Panc1 (cell line): ENCODE measurements around the gene POLG.

ENCODE experiments used
- CTCF ChIP-seq: fragments of 450-650 bp; IDR thresholded peaks from 2 replicates; pipeline ENCODE4 v1.5.1; 2017; ENCODE audit warnings: mild to moderate bottlenecking
- POLR2AphosphoS5 ChIP-seq: IDR thresholded peaks from 2 replicates; pipeline ENCODE4 v1.6.1; 2012; ENCODE audit warnings: mild to moderate bottlenecking, low read depth, low read length, moderate library complexity
- REST ChIP-seq, 2 experiments: IDR thresholded peaks; 2 replicates each; pipeline ENCODE4 v1.6.1; 2011 to 2012; ENCODE audit warnings: low read depth in 2 of 2, control low read depth in 1 of 2, low read length in 1 of 2, mild to moderate bottlenecking in 1 of 2, moderate library complexity in 1 of 2; ENCODE audit not compliant: insufficient read depth in 1 of 2

- TF ChIP-seq CTCF (no peak), POLR2AphosphoS5 (no peak), REST (IDR thresholded peaks at IDR 0.05; ENCODE audit: insufficient read depth in 1 of 2, low read depth in 2 of 2, low read length in 1 of 2) (no peak)
Observed at GRCh38 chr15:89367485-89368451, 33.1 kb upstream of the POLG start.
